PC-3 (cell line): ENCODE data around the gene RRAS2.
"Not testable (repeated sequence)": the region's sequence is repeated elsewhere in the genome, so short reads cannot be mapped to it uniquely, and the experiment has no call there.

Source experiments
- CTCF ChIP-seq: fragments of 300-600 bp; sonication (generic); conservative IDR thresholded peaks from 2 replicates; pipeline ENCODE4 v1.5.1; 2017; ENCODE audit warnings: antibody characterized with exemption, low read depth, mild to moderate bottlenecking, low read length
- EZH2phosphoT487 ChIP-seq: fragments of 300-600 bp; sonication (generic); IDR thresholded peaks from 2 replicates; pipeline ENCODE4 v1.6.1; 2018; ENCODE audit warnings: mild to moderate bottlenecking, antibody characterized with exemption, low read length, borderline replicate concordance

DNA sequence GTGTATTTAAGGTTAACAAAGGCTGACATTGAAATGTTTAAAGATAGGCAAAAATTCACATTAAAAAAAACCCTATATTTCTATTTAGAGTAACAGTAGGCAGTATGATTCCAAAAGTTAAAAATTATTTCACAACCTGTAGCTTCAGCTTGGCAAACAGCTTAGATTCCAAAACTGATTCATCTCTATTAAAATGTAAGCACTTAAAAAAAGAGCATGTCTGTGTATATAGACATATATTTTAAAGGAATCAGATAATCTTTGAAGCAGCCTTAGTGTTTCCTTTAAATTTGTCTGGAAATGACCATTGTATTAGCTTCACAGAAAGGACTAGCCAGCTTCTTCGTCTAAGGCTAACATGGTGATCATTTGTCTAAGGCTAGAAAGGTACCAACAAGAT lies 80.1 kb downstream of the RRAS2 start:
- not testable (repeated sequence) for TF ChIP-seq CTCF, EZH2phosphoT487
